Measurements from ENCODE around the gene SLC25A19. TPM values are rescaled to one million over a fixed set of nuclear protein-coding genes. Genes with fewer than 3 reads are reported as not detected.

Gene SLC25A19
- total and polyA plus RNA-seq, 9 of the 15 experiments (the other 6 are each of a cell fraction or from before 2014, with no cell fraction given), result 33.4 to 76.6 (median 55.3) TPM

GRCh38 chr17:75308732-75309629 lies 19.7 kb upstream of the SLC25A19 start:
- peak overlapping the region in 1 of 2 experiments; percentile 73; a peak in 2 of 4 replicates for H3K9ac ChIP-seq (ENCODE audit: insufficient read depth in 1 of 2, low read depth in 2 of 2, low read length in 2 of 2)

More at GRCh38 chr17:75308732-75309629, 19.7 kb upstream of the SLC25A19 start:
- no peaks in the 10 kb centered on the region for H3K36me3 ChIP-seq (ENCODE audit: control insufficient read depth, insufficient read depth, low read length)
- no peaks in the 10 kb centered on the region for H4K20me1 ChIP-seq (replicated peaks; ENCODE audit: control insufficient read depth, insufficient read depth, low read length)
- DNase-seq (ENCODE audit: extremely low read depth in 1 of 4, low spot score in 3 of 4) (no peak), FAIRE-seq (no peak), ATAC-seq (peak; percentile 46)
- H3K4me2 ChIP-seq (ENCODE audit: insufficient read depth, low read length), result no peak overlapping the region
- H2AFZ ChIP-seq (ENCODE audit: low read depth, low read length), result no peak overlapping the region
- no peaks in the 10 kb centered on the region for H3K27me3 ChIP-seq (ENCODE audit: control insufficient read depth in 2 of 2, insufficient read depth in 2 of 2, low read length in 2 of 2)
- no TSS peak for BruUV-seq (replicated peaks)
- no peak overlapping the region for H3K4me3 ChIP-seq
- 0 out of 2 replicates have a peak, but pooled peaks have one; percentile 8 for TF ChIP-seq CEBPB (tag; IDR thresholded peaks at IDR 0.05)
- TF ChIP-seq ATF3 (IDR thresholded peaks at IDR 0.05), result peak; percentile 27; the same call in 1 of the 2 replicates
- no peak for TF ChIP-seq ATF3 (CRISPR knock-in tag; conservative IDR thresholded peaks at IDR 0.05)
- peak; percentile 14; the same call in 1 of the 2 replicates for TF ChIP-seq CREM (IDR thresholded peaks at IDR 0.05; ENCODE audit: low read depth)
- no peak for TF ChIP-seq RAD21 (CRISPR knock-in tag; conservative IDR thresholded peaks at IDR 0.05 in 1 of 2, IDR thresholded peaks at IDR 0.05 in 1 of 2)
- TF ChIP-seq ZBTB26 (CRISPR knock-in tag; IDR thresholded peaks at IDR 0.05), result no peak
- in situ Hi-C loops (cut with MboI), result no loop called here
- intact Hi-C loops (cut with micrococcal nuclease), result no loop called here
- 73% methylated on average over 16 of the region's 20 CpGs for WGBS (ENCODE audit: insufficient coverage, low coverage, missing lambda C conversion rate)
- ChIA-PET CTCF (ENCODE audit: low intra/inter-chr PET ratio) (no interaction called here), POLR2A (interaction anchor here (0.7 to 4.9 kb wide), 4 partner anchors 8 to 18 kb away, joined by 3 to 19 read pairs (median 3); no protein-coding TSS in a partner anchor)
- H3K27ac ChIP-seq (ENCODE audit: extremely low read depth, low read depth, low read length), result no peak overlapping the region
- peaks cover 0 to 7% of the 10 kb centered on the region in 2 experiments; a peak in 2 of 5 replicates for H3K4me1 ChIP-seq (replicated peaks in 1 of 2; ENCODE audit: control insufficient read depth in 2 of 2, insufficient read depth in 2 of 2, low read length in 2 of 2)
- no peaks in the 10 kb centered on the region for H3K9me1 ChIP-seq (ENCODE audit: control insufficient read depth, insufficient read depth, low read length)
- no peaks in the 10 kb centered on the region for H3K79me2 ChIP-seq (ENCODE audit: control insufficient read depth, insufficient read depth, low read length)
- H3K9me3 ChIP-seq (replicated peaks; ENCODE audit: control insufficient read depth, insufficient read depth, low read depth, low read length), result no peaks in the 10 kb centered on the region
